ENCODE measurements around the gene C12orf76. TPM values are rescaled to one million over a fixed set of nuclear protein-coding genes. Genes with fewer than 3 reads are reported as not detected.

C12orf76 gene
- polyA plus RNA-seq, 1 of the 3 experiments (the other 2 are of a cell fraction) = 29.2 TPM

- Histone ChIP-seq H3F3A (replicated peaks; ENCODE audit: insufficient read depth) (no peaks in the 10 kb centered on the region), H3K9me3 (no peaks in the 10 kb centered on the region), H4K20me1 (ENCODE audit: insufficient read depth) (no peaks in the 10 kb centered on the region), H3K79me2 (ENCODE audit: insufficient read depth) (no peaks in the 10 kb centered on the region), H3K27me3 (ENCODE audit: insufficient read depth) (no peaks in the 10 kb centered on the region), H3K27ac (ENCODE audit: low read depth in 2 of 2, low read length in 1 of 2) (no peak overlapping the region), H2AFZ (ENCODE audit: low read depth) (no peak overlapping the region; the same call in 1 of the 2 replicates), H3K9me2 (no peaks in the 10 kb centered on the region), H3K9ac (no peak overlapping the region), H3K4me1 (ENCODE audit: control insufficient read depth in 1 of 2, insufficient read depth in 2 of 2, low read depth in 1 of 2, low read length in 1 of 2) (no peaks in the 10 kb centered on the region), H3K36me3 (replicated peaks in 1 of 2; ENCODE audit: control insufficient read depth in 1 of 2, insufficient read depth in 2 of 2, low read length in 1 of 2) (no peaks in the 10 kb centered on the region), H3K4me3 (ENCODE audit: low read depth in 2 of 2, low read length in 1 of 2) (no peak overlapping the region), H3K4me2 (no peak overlapping the region)
- no peak for DNase-seq
- ChIA-PET CTCF (interaction anchor here (0.7 kb wide), 1 partner anchor 203 kb away, joined by 3 read pairs; no protein-coding TSS in a partner anchor), POLR2A (no interaction called here)
- TF ChIP-seq PBX3 (IDR thresholded peaks at IDR 0.05) (no peak), ELF1 (IDR thresholded peaks at IDR 0.05) (no peak)
- 90% methylated on average over 24 of the region's 24 CpGs for WGBS (ENCODE audit: low lambda C conversion rate)
These were observed 31.4 kb upstream of the C12orf76 start for GRCh38 chr12:110079477-110080400.

GRCh38 chr12:110077800-110078199 is 29.5 kb upstream of the C12orf76 start:
- Histone ChIP-seq H3F3A (replicated peaks; ENCODE audit: insufficient read depth) (no peaks in the 10 kb centered on the region), H3K4me1 (ENCODE audit: control insufficient read depth in 1 of 2, insufficient read depth in 2 of 2, low read depth in 1 of 2, low read length in 1 of 2) (peaks cover 0 to 7% of the 10 kb centered on the region in 2 experiments; a peak in 1 of 4 replicates), H3K9me3 (no peaks in the 10 kb centered on the region), H3K79me2 (ENCODE audit: insufficient read depth) (no peaks in the 10 kb centered on the region), H3K27me3 (ENCODE audit: insufficient read depth) (no peaks in the 10 kb centered on the region), H3K4me2 (no peak overlapping the region), H4K20me1 (ENCODE audit: insufficient read depth) (no peaks in the 10 kb centered on the region), H3K9ac (no peak overlapping the region), H3K27ac (ENCODE audit: low read depth in 2 of 2, low read length in 1 of 2) (no peak overlapping the region), H3K4me3 (ENCODE audit: low read depth in 2 of 2, low read length in 1 of 2) (no peak overlapping the region), H3K36me3 (replicated peaks in 1 of 2; ENCODE audit: control insufficient read depth in 1 of 2, insufficient read depth in 2 of 2, low read length in 1 of 2) (no peaks in the 10 kb centered on the region), H3K9me2 (no peaks in the 10 kb centered on the region), H2AFZ (ENCODE audit: low read depth) (no peak overlapping the region)
- no peak for TF ChIP-seq CHD2 (IDR thresholded peaks at IDR 0.05; ENCODE audit: low read length, partially characterized antibody)
- CTCF ChIA-PET = no interaction called here
- POLR2A ChIA-PET = no interaction called here
- 75% methylated on average over 4 of the region's 4 CpGs for WGBS (ENCODE audit: low lambda C conversion rate)
- DNase-seq = no peak

DNA sequence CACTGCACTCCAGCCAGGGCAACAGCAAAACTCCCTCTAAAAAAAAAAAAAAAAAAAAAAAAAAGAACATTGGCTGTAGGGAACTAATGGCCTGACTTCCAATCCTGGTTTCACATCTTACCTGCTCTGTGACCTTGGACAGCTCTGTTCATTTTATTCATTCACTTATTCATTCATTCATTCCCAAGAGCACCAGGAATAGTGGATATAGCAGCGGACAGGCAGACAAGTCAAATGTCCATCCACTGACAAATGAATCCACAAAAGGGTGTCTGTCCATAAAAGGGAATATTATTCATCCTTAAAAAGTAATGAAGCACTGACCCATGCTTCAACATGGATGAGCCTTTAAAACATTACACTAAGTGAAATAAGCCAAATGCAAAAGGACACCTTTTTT is 27.6 kb upstream of the C12orf76 start:
- H3K4me1 ChIP-seq (ENCODE audit: control insufficient read depth in 1 of 2, insufficient read depth in 2 of 2, low read depth in 1 of 2, low read length in 1 of 2) = peaks cover 0 to 7% of the 10 kb centered on the region in 2 experiments; a peak in 1 of 4 replicates
- no peak overlapping the region for H3K9ac ChIP-seq
- CTCF ChIA-PET = no interaction called here
- no peak overlapping the region for H3K4me2 ChIP-seq
- H2AFZ ChIP-seq (ENCODE audit: low read depth) = no peak overlapping the region
- no peak overlapping the region for H3K4me3 ChIP-seq (ENCODE audit: low read depth in 2 of 2, low read length in 1 of 2)
- no peaks in the 10 kb centered on the region for H3F3A ChIP-seq (replicated peaks; ENCODE audit: insufficient read depth)
- no peaks in the 10 kb centered on the region for H4K20me1 ChIP-seq (ENCODE audit: insufficient read depth)
- no peaks in the 10 kb centered on the region for H3K27me3 ChIP-seq (ENCODE audit: insufficient read depth)
- no peak for TF ChIP-seq RFX5 (IDR thresholded peaks at IDR 0.05; ENCODE audit: low read length)
- no peak for DNase-seq
- POLR2A ChIA-PET = no interaction called here
- H3K9me3 ChIP-seq = no peaks in the 10 kb centered on the region
- H3K27ac ChIP-seq (ENCODE audit: low read depth in 2 of 2, low read length in 1 of 2) = no peak overlapping the region
- no peaks in the 10 kb centered on the region for H3K79me2 ChIP-seq (ENCODE audit: insufficient read depth)
- 95% methylated on average over 1 of the region's 1 CpG for WGBS (ENCODE audit: low lambda C conversion rate)
- H3K36me3 ChIP-seq (replicated peaks in 1 of 2; ENCODE audit: control insufficient read depth in 1 of 2, insufficient read depth in 2 of 2, low read length in 1 of 2) = no peaks in the 10 kb centered on the region
- no peaks in the 10 kb centered on the region for H3K9me2 ChIP-seq
